ENCODE results near the gene PREB.

Gene PREB

DNA sequence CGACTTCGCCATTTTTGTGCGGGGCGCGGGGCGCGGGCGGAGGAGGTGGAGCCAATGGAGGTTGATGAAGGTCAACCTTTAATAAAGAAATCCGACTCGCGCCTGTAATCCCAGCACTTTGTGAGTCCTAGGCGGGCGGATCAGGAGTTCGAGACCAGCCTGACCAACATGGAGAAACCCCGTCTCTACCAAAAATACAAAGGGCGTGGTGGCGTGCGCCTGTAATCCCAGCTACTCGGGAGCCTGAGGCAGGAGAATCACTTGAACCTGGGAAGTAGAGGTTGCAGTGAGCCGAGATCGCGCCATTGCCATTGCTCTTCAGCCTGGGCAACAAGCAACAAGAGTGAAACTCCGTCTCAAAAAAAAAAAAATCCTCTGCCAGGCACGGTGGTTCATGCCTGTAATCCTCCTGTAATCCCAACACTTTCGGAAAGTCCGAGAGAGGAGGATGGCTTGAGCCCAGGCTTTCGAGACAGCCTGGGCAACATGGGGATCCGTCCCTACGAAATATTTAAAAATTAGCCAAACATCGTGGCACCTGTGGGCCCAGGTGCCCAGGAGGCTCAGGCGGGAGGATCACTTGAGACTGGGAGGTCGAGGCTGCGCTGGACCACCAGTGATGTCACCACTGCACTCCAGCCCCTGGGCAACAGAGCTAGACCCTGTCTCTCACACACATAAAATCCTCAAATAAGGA is 493 bp upstream of the PREB start:
- Histone ChIP-seq H3K9ac (ENCODE audit: low read length) (peak overlapping the region; percentile 99), H3K9me3 (ENCODE audit: control insufficient read depth, low read length) (no peaks in the 10 kb centered on the region)

DNA sequence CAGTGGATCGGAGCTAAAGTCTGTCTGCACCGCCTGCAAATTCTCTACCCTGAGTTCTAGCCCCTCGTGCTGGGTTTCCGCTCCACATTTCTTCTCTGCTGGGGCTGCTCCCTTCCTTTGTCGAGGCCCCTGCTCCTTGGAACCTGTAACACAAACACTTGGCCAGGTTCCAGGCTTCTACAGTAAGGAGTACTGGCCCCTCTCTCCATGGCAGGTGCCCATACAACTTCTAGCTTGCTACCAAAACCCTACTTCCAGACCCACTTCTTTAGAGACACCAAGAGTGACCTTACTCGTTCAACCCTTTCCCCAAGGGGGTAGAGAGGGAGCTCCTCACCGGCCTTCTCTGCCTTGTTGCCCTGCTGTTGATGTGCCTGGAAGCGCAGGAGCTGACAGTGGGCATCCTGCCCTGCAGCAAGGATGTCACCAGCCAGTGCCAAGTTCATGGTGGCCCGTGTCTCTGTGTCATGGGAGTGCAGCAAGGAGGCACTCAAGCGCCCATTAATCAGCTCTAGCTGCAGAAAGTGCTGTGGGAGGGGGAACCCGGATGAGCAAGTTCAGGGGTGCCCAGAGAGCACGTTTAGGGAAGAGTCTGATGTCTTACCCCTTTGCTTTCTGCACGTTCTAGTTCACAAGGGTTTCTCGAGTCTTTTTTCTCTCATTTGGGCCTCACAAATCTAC is 1.1 kb downstream of the PREB start:
- Histone ChIP-seq H3K9me3 (ENCODE audit: control insufficient read depth, low read length) (no peaks in the 10 kb centered on the region), H3K36me3 (ENCODE audit: control insufficient read depth, insufficient read depth, low read length, severe bottlenecking) (peaks cover 41% of the 10 kb centered on the region), H3K4me3 (ENCODE audit: low read length) (peak overlapping the region; percentile 86), H3K27me3 (replicated peaks; ENCODE audit: control insufficient read depth, insufficient read depth, low read length) (no peaks in the 10 kb centered on the region), H3K9ac (ENCODE audit: low read length) (peak overlapping the region; percentile 99), H3K4me1 (ENCODE audit: control insufficient read depth, insufficient read depth, low read length) (peaks cover 23% of the 10 kb centered on the region)
- DNase-seq (ENCODE audit: low read depth), result peak; percentile 21

More for the DNA sequence above, 493 bp upstream of the PREB start:
- Histone ChIP-seq H3K4me1 (ENCODE audit: control insufficient read depth, insufficient read depth, low read length) (peaks cover 23% of the 10 kb centered on the region), H3K4me3 (ENCODE audit: low read length) (peak overlapping the region; percentile 86), H3K36me3 (ENCODE audit: control insufficient read depth, insufficient read depth, low read length, severe bottlenecking) (peaks cover 32% of the 10 kb centered on the region), H3K27me3 (replicated peaks; ENCODE audit: control insufficient read depth, insufficient read depth, low read length) (no peaks in the 10 kb centered on the region)
- DNase-seq (ENCODE audit: low read depth), result no peak

DNA sequence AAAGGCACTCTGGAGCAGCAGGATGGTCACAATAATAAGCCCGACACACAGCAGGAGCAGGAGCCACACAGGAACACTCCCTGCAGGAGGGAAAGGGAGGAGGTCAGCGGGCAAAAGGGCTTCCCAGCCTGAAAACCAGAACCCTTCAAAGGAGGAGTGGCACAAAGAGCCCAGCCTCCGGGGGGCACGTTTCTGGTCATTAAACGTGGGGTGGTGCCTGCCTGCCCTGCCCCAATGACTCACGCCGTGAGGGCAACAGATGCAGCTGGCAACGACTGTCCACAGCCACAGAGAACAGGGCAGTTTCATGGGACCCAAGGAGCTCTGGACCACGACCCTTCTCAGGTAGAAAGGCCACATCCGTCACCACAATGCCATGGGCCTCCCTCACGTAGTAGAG is 3.0 kb downstream of the PREB start:
- H3K9me3 ChIP-seq (ENCODE audit: control insufficient read depth, low read length), result no peaks in the 10 kb centered on the region
- H3K9ac ChIP-seq (ENCODE audit: low read length), result peak overlapping the region; percentile 99
- H3K36me3 ChIP-seq (ENCODE audit: control insufficient read depth, insufficient read depth, low read length, severe bottlenecking), result peaks cover 41% of the 10 kb centered on the region
- H3K27me3 ChIP-seq (replicated peaks; ENCODE audit: control insufficient read depth, insufficient read depth, low read length), result no peaks in the 10 kb centered on the region
- no peak for DNase-seq (ENCODE audit: low read depth)
- H3K4me3 ChIP-seq (ENCODE audit: low read length), result peak overlapping the region; percentile 86
- peaks cover 25% of the 10 kb centered on the region for H3K4me1 ChIP-seq (ENCODE audit: control insufficient read depth, insufficient read depth, low read length)

DNA sequence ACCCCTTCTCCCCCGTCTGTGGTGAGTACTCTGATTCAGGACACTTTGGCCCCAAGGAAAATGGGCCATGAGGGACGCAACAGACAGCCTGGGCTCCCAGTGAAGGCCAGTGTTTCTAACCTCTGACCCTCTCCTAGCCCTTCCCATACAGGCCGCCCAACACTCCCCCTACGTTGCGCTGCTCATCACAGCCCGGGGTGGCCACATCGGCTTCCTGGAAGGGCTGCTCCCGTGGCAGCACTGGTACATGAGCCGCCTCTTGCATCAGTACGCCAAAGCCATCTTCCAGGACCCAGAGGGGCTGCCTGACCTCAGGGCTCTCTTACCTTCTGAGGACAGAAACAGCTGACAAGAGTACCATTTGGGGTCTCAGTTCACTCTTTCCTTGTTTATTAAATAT is 4.0 kb downstream of the PREB start:
- no peak for DNase-seq (ENCODE audit: low read depth)
- Histone ChIP-seq H3K9me3 (ENCODE audit: control insufficient read depth, low read length) (no peaks in the 10 kb centered on the region), H3K4me1 (ENCODE audit: control insufficient read depth, insufficient read depth, low read length) (peaks cover 33% of the 10 kb centered on the region), H3K4me3 (ENCODE audit: low read length) (no peak overlapping the region), H3K27me3 (replicated peaks; ENCODE audit: control insufficient read depth, insufficient read depth, low read length) (no peaks in the 10 kb centered on the region), H3K36me3 (ENCODE audit: control insufficient read depth, insufficient read depth, low read length, severe bottlenecking) (peaks cover 41% of the 10 kb centered on the region), H3K9ac (ENCODE audit: low read length) (no peak overlapping the region)

DNA sequence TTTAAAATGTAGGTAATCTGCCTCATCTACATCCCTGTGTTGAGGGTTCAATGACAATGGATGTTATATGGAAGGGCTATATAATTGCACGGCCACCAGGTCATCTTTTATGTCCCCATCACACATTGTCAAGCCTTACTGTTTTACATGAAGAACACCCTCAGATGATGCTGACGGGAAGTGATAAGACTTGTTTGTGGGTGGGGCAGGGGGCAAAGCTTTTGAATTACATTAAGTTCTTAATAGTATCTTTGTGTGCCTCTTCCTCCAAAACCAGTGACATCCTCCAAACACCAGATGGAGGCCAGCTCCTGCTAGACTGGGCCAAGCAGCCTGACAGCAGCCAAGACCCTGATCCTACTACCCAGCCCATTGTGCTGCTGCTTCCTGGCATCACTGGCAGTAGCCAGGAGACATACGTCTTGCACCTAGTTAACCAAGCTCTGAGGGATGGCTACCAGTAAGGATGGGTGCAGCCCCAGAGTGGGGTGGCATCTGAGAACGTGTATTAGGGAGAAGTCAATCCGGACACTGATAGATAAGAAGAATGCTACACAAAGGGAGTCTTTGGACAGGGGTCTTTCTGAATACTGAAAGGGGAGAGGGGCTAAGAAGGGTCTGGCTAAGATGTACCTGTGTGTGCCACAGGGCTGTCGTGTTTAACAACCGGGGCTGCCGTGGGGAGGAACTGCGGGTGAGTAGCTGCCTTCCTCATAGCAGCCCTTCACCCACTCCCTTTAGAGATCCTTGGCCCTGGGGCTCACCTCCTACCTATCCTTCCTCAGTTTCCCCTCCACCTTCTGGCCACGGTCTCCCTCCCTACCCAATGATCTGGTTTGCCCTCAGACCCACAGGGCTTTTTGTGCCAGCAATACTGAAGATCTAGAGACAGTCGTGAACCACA is 5.5 kb downstream of the PREB start:
- no peak overlapping the region for H3K4me3 ChIP-seq (ENCODE audit: low read length)
- H3K27me3 ChIP-seq (replicated peaks; ENCODE audit: control insufficient read depth, insufficient read depth, low read length), result no peaks in the 10 kb centered on the region
- H3K9me3 ChIP-seq (ENCODE audit: control insufficient read depth, low read length), result no peaks in the 10 kb centered on the region
- H3K36me3 ChIP-seq (ENCODE audit: control insufficient read depth, insufficient read depth, low read length, severe bottlenecking), result peaks cover 41% of the 10 kb centered on the region
- H3K9ac ChIP-seq (ENCODE audit: low read length), result peak overlapping the region; percentile 5
- no peak for DNase-seq (ENCODE audit: low read depth)
- peaks cover 33% of the 10 kb centered on the region for H3K4me1 ChIP-seq (ENCODE audit: control insufficient read depth, insufficient read depth, low read length)

DNA sequence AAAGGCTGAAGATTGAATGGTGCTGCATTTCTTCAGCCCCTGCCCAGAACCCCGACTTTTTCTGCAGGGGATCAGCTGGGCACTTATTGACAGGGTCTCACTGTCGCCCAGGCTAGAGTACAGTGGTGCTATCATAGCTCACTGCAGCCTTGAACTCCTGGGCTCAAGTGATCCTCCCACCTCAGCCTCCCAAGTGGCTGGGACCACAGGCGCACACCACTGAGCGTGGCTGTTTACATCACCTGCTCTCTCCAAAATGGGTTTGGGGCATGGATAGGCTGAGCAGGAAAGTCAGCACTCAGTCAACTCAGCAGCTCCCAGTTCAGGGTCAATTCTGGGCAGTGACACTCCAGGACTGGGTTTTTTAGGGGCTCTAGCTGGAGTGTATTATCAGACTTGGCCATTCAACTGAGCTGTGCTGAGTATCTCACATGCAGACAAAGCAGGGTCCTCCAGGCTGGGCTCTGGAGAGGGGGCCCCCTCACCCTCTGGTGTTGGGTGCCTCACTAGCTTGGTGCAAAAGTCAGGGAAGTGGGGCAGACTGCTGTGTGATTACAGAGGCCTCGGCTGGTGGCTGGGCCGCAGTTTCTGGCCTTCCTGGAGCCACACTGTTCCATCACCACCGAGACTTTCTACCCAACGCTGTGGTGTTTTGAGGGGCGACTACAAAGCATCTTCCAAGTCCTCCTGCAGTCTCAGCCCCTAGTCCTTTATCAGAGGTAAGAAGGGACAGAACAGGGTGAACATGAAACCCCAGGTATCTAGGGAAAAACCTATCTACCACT is 6.4 kb downstream of the PREB start:
- H3K36me3 ChIP-seq (ENCODE audit: control insufficient read depth, insufficient read depth, low read length, severe bottlenecking), result peaks cover 40% of the 10 kb centered on the region
- H3K4me3 ChIP-seq (ENCODE audit: low read length), result no peak overlapping the region
- DNase-seq (ENCODE audit: low read depth), result no peak
- no peak overlapping the region for H3K9ac ChIP-seq (ENCODE audit: low read length)
- peaks cover 31% of the 10 kb centered on the region for H3K4me1 ChIP-seq (ENCODE audit: control insufficient read depth, insufficient read depth, low read length)
- no peaks in the 10 kb centered on the region for H3K27me3 ChIP-seq (replicated peaks; ENCODE audit: control insufficient read depth, insufficient read depth, low read length)
- H3K9me3 ChIP-seq (ENCODE audit: control insufficient read depth, low read length), result no peaks in the 10 kb centered on the region

DNA sequence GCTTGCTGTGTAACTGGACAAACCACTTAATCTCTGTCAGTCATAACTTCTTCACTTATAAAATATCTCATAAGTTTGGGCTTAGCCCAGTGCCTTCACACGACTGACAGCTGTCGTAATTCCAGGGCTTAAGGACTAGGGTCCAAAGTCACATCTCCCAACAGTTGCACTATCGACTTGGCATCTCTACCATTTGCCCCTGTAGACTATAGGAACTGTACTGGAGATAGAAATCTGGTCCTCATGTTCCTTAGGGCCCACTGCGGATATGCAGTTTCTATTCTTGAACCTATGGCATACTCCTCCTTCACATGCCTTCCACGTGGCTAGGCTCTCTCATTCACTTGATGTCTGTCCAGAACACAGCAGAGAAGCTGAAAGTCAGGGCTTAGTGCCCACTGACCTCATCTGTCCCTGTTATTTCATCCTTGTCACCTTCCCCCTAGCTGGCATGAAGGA is 8.2 kb downstream of the PREB start:
- peak overlapping the region; percentile 6 for H3K9ac ChIP-seq (ENCODE audit: low read length)
- peaks cover 7% of the 10 kb centered on the region for H3K27me3 ChIP-seq (replicated peaks; ENCODE audit: control insufficient read depth, insufficient read depth, low read length)
- DNase-seq (ENCODE audit: low read depth), result no peak
- H3K9me3 ChIP-seq (ENCODE audit: control insufficient read depth, low read length), result no peaks in the 10 kb centered on the region
- H3K4me1 ChIP-seq (ENCODE audit: control insufficient read depth, insufficient read depth, low read length), result peaks cover 14% of the 10 kb centered on the region
- peaks cover 22% of the 10 kb centered on the region for H3K36me3 ChIP-seq (ENCODE audit: control insufficient read depth, insufficient read depth, low read length, severe bottlenecking)
- no peak overlapping the region for H3K4me3 ChIP-seq (ENCODE audit: low read length)

DNA sequence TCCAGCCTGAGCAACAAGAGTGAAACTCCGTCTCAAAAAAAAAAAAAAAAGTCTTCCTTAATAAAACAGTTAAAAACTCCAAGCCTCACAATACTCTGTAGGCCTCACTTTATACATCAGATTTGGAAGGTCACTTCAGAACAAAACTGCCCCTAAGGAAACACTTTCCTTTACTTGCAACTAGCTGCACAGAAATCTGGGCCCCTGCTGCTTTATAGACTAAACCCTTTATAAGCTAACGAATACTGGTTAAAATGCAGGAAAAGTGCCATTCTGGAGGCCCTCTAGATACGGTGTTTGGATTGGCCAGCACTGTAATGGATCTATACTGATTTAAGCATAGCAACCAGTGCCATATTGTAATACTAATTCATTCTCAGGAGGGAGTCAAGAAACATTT is 9.3 kb downstream of the PREB start:
- peaks cover 13% of the 10 kb centered on the region for H3K4me1 ChIP-seq (ENCODE audit: control insufficient read depth, insufficient read depth, low read length)
- H3K9ac ChIP-seq (ENCODE audit: low read length), result no peak overlapping the region
- DNase-seq (ENCODE audit: low read depth), result no peak
- H3K9me3 ChIP-seq (ENCODE audit: control insufficient read depth, low read length), result no peaks in the 10 kb centered on the region
- no peak overlapping the region for H3K4me3 ChIP-seq (ENCODE audit: low read length)
- peaks cover 10% of the 10 kb centered on the region for H3K36me3 ChIP-seq (ENCODE audit: control insufficient read depth, insufficient read depth, low read length, severe bottlenecking)
- peaks cover 7% of the 10 kb centered on the region for H3K27me3 ChIP-seq (replicated peaks; ENCODE audit: control insufficient read depth, insufficient read depth, low read length)

DNA sequence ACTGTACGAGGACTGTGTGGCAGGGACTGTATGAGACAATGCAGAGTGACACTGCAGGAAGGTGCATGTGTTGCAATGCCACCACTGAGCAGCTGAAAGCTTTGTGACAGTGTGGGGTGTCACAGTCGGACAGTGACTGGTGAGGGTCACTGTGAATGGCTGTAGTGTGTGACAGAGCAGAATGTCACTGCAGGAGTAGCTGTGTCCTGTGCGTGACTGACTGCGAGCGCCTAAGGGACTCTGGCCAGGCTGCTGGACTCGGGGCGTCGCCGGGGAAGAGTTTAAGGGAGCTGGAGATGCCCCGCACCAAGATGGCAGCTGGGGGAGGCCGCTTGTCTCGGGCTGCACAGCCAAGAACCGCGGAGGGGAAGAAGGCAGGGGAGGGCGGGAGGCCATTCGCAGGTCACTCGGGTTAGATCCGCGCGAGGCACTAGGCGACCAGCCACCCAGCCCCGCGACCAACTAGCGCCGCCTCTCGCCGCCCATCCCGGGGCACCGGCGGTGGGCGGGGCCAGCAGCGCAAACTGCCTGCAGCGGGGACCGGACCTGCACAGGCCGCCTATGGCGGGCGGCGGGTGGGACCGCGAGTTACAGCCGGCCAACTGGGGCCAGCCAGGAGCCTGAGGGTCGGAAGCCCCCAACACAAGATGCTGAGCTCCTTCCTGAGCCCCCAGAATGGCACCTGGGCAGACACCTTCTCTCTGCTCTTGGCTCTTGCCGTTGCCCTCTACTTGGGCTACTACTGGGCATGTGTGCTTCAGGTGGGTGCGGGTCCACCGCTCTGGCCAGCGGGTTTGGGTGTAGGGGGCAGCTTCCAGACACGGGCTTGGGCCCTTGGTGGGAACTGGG is 10.9 kb downstream of the PREB start, which contains the start of gene ABHD1:
ABHD1 (plus strand) TSS at position 514 of the 849 bp plus-strand sequence; CDS start at position 648, 134 bp downstream.
- H3K9ac ChIP-seq (ENCODE audit: low read length), result peak within 1 kb of the TSS; percentile 79
- no peaks in the 10 kb centered on the region for H3K9me3 ChIP-seq (ENCODE audit: control insufficient read depth, low read length)
- H3K27me3 ChIP-seq (replicated peaks; ENCODE audit: control insufficient read depth, insufficient read depth, low read length), result peaks cover 7% of the 10 kb centered on the region
- H3K4me3 ChIP-seq (ENCODE audit: low read length), result peak within 1 kb of the TSS; percentile 80
- peak; percentile 59 for DNase-seq (ENCODE audit: low read depth)
- H3K4me1 ChIP-seq (ENCODE audit: control insufficient read depth, insufficient read depth, low read length), result peaks cover 14% of the 10 kb centered on the region
- H3K36me3 ChIP-seq (ENCODE audit: control insufficient read depth, insufficient read depth, low read length, severe bottlenecking), result no peaks in the 10 kb centered on the region

DNA sequence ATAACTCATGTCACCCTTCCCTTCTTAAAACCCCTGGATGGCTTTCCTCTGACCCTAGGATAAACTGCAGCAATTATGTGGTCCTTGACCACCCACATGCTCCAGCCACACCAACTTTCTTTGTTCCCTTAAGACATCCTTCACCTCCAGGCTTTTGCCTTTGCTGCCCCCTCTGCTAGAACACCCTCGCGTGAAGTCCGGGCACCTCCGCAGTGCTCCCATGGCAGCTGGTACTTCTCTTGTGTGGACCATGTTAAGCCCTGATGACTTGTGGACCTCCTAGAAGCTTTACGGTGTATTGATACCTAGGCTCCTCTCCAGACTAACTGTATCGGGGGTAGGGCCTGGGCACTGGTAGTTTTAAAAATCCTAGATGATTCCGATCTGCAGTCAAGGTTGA is 11.6 kb downstream of the PREB start:
- Histone ChIP-seq H3K9ac (ENCODE audit: low read length) (no peak overlapping the region), H3K4me3 (ENCODE audit: low read length) (peak overlapping the region; percentile 80), H3K9me3 (ENCODE audit: control insufficient read depth, low read length) (no peaks in the 10 kb centered on the region), H3K27me3 (replicated peaks; ENCODE audit: control insufficient read depth, insufficient read depth, low read length) (peaks cover 10% of the 10 kb centered on the region), H3K36me3 (ENCODE audit: control insufficient read depth, insufficient read depth, low read length, severe bottlenecking) (no peaks in the 10 kb centered on the region), H3K4me1 (ENCODE audit: control insufficient read depth, insufficient read depth, low read length) (peaks cover 17% of the 10 kb centered on the region)
- DNase-seq (ENCODE audit: low read depth), result no peak
